Non-pigmented ciliary epithelial cell (primary cell): ENCODE measurements around the gene MXD3.
A peak's percentile ranks its signal among the peaks of the same experiment; 100 is the strongest.

Experiments used
- DNase-seq: peaks from one replicate; pipeline ENCODE4 v3.0.0-alpha.2; 2010; ENCODE audit warnings: low read depth

MXD3 gene

GRCh38 chr5:177303121-177303924 is 8.4 kb downstream of the MXD3 start, which contains the start of the genes PRELID1 and RAB24:
TSS of gene PRELID1 (plus strand) at chr5:177303799. CDS start at chr5:177303986, 187 bp downstream.
TSS of gene RAB24 (minus strand) at chr5:177303719. CDS start at chr5:177303288, 431 bp downstream.
- no peak for DNase-seq

- no peak for DNase-seq
Measured at GRCh38 chr5:177302354-177303110, 9.2 kb downstream of the MXD3 start.

- no peak for DNase-seq
Measured at GRCh38 chr5:177301503-177302165, 10.1 kb downstream of the MXD3 start.

GRCh38 chr5:177300951-177301350 is 10.7 kb downstream of the MXD3 start:
- no peak for DNase-seq

- DNase-seq: peak; percentile 27
Measured at GRCh38 chr5:177300236-177300880, 11.3 kb downstream of the MXD3 start.

GRCh38 chr5:177299697-177300096 is 12.0 kb downstream of the MXD3 start:
- no peak for DNase-seq

GRCh38 chr5:177297922-177298321 is 13.8 kb downstream of the MXD3 start:
- no peak for DNase-seq

- DNase-seq: no peak
Measured at GRCh38 chr5:177296581-177296980, 15.1 kb downstream of the MXD3 start.

GRCh38 chr5:177295924-177296323 is 15.8 kb downstream of the MXD3 start:
- DNase-seq: no peak

- DNase-seq: no peak
Measured at GRCh38 chr5:177294632-177295031, 17.1 kb downstream of the MXD3 start.

GRCh38 chr5:177293819-177294581 is 17.7 kb downstream of the MXD3 start:
- DNase-seq: no peak

GRCh38 chr5:177291735-177292134 is 20.0 kb downstream of the MXD3 start:
- no peak for DNase-seq

GRCh38 chr5:177290816-177291596 is 20.7 kb downstream of the MXD3 start:
- DNase-seq: no peak

GRCh38 chr5:177288191-177288590 is 23.5 kb downstream of the MXD3 start:
- DNase-seq: no peak

- no peak for DNase-seq
Measured at GRCh38 chr5:177276886-177277285, 34.8 kb downstream of the MXD3 start.

GRCh38 chr5:177275883-177276282 is 35.8 kb downstream of the MXD3 start:
- DNase-seq: no peak

- peak; percentile 6 for DNase-seq
Measured at GRCh38 chr5:177271113-177271512, 40.6 kb downstream of the MXD3 start.

- DNase-seq: no peak
Measured at GRCh38 chr5:177270653-177271052, 41.0 kb downstream of the MXD3 start.

GRCh38 chr5:177269976-177270375 is 41.7 kb downstream of the MXD3 start:
- no peak for DNase-seq

GRCh38 chr5:177269232-177269895 is 42.3 kb downstream of the MXD3 start:
- DNase-seq: no peak
